Posterior vena cava (tissue), 2 donors: ENCODE data around the gene CDH23. TPM values are rescaled to one million over a fixed set of nuclear protein-coding genes. Genes with fewer than 3 reads are reported as not detected.

Experiments used
- DNase-seq: peaks from one replicate; pipeline ENCODE4 v3.0.0-alpha.2; 2020; ENCODE audit warnings: low spot score
- intact Hi-C, 2 donors: fragments of 100-400 bp; cut with DNase I; formaldehyde crosslinking; loops; one replicate each; pipeline versions ENCODE4 v1.14.1 to v1.14.2; 2022 to 2023
- total RNA-seq, 2 donors: library from RNA; stranded (reverse); fragmentation: NEBNext Ultra II Directional; extraction: Animal tissue kit (Norgen Biotek cat#: 25700); gene quantifications; one replicate each; pipeline ENCODE4 v1.2.1, GENCODE V29; 2021
- donor health status: DM: yes; HTN: yes; CAD: no.
- donor health status: DM: yes; HTN: yes; CAD: no.

Gene CDH23
- total RNA-seq, 2 donors from 2014 or later: 24.5 to 43.0 TPM

DNA sequence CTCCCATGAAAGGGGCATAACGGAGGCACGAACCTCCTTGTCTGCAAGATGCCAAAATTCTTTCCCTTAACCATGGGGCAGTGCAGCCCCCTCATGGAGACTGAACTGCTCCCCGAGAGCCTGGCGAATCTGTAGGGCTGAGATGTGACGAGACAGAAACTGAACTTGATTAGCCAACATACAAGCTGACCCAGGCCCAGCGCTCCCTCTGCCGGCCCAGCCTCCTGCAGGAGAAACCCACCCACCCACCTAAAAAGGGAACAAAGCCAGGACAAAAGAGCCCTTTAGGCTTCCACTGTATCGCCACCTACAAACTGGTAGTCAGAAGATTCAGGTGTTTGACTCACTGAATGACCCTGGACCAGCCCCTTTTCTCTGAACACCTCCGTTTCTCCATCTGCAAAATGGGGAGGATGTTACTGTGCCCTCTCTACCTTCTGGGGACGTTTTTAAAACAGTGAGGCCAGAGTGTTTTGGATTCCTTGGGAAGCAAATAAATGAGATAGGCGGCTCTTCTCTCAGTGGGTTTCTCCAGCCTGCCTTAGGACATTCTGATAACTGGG lies 264.4 kb downstream of the CDH23 start:
- intact Hi-C loops: no loop called here
- DNase-seq: no peak

DNA sequence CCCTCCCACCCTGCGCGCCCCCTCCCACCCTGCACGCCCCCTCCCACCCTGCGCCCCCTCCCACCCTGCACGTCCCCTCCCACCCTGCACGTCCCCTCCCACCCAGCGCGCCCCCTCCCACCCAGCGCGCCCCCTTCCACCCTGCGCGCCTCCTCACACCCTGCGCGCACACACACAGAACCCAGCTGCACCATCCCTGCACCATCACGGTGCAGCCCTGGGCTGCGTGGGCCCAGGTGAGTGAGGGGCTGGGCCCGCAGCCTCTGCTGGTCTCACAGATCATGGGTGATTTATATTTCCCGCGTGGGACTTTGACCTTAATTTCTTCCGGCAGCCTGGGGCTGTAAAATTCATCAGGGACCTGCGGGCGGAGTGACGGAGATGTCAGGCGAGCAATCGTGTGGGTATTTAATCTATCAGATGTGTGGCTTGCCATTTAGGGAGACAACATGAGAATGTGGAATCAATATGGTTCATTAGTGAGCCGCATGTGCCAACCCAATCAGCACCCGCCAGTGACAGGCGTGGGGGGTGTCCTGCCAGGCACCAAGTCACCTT lies 265.1 kb downstream of the CDH23 start:
- no peak for DNase-seq
- intact Hi-C loops: no loop called here

DNA sequence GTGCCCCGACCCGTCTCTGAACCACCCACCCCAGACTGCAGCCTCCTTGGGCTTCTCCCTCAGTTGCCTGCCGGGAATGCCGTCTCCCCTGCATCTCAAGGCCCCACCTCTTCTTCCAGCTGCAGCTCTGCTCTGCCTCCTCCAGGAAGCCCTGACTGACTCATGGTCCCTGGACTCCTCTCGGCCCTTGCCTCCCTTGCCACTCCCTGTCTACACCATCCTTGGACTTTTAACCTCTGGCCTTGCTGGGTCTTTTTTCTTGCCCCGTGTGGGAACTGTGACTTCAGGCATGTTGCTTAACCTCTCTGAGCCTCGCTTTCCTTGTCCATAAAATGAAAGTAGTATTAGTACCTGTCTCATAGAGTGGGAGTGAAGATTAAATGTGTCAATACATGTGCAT lies 266.6 kb downstream of the CDH23 start:
- no peak for DNase-seq
- intact Hi-C loops: no loop called here

DNA sequence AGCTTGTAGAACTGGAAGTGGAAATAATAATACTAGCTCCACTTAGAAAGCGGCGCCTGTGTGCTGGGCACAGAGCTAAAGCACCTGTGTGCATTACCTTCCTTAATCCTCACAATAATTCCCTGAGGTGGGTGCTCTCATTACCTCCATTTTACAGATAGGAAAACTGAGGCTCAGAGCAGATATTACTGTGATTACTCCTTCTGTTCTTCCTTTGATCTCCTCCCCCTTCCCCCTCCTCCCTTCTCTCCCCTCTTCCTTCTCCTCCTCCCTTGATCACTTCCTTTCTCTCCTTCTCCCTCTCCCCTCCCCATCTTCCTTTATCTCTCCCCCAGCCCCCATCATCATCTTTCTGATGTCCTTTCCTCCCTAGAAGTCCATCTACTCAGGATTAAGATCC lies 267.9 kb downstream of the CDH23 start:
- intact Hi-C loops: no loop called here
- no peak for DNase-seq

DNA sequence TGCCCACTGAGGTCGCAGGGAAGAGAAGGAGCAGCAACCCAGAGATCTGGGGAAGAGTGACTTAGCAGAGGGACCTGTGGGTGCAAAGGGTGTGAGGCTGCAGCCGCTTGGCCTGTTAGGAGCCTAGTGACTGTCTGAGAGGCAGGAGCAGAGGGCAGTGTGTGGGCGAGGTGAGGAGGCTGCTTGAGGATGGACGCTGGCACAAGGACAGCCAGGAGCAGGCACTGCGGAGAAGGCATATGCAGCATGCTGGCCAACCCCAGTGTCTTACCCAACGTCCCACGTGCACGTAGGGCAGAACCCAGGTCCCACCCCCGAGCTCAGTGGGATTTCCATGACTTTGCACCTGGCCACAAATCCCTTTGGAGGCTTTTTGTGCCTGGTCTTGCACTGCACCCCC lies 268.7 kb downstream of the CDH23 start:
- no peak for DNase-seq

DNA sequence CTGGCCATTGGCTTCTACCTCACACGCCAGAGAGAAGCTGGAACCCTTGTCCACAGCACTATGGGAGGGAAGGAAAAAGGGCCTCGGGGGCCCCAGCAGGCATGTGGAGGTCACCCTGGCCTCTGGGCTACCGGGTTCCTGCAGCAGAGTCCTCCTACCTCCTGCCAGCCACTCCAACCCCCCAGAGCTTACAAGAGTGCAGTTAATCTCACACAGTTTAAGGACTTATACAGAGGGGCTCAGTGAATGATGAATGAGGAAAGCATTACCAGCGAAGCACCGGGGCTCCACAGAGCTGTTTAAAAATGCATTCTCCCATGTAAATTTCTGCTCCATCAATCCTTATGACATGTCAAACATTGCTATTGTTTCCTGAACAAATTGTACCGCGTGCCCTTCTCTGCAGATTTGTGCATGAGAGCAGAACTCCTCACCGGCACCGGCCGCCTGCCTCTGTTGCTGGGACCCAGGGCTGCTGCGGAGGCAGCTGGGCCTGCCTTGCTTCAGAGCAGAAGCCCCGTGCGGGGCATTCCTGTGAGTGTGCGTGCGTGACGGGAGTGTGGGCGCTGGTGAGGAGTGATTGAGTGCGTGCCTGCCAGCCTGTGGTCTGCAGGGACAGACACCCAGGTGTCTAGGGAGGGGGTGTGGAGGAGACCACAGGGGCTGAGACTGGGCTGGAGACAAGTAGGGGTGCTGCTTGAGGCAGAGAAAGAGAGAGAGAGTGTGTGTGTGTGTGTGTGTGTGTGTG lies 270.1 kb downstream of the CDH23 start:
- no peak for DNase-seq
- intact Hi-C loops: no loop called here

More for the DNA sequence above, 268.7 kb downstream of the CDH23 start:
- intact Hi-C loops: no loop called here

DNA sequence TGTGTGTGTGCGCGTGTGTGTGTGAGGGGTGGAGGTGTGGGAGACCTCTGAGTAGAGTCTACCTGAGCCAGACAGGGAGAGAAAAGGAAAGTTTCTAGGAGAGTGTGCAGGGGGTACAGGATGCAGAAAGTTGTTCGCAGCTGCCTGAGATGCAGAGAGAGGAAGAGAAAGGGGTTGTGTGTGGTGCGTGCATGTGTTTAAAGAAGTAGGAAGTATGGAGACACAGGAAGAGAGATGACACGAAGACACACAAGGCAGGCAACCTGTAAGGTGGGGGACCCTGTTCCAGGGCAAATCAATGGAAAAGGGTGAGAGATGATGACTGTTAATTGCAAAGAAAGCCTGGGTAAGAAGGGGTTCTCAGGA lies 270.6 kb downstream of the CDH23 start:
- no peak for DNase-seq
- intact Hi-C loops: no loop called here

DNA sequence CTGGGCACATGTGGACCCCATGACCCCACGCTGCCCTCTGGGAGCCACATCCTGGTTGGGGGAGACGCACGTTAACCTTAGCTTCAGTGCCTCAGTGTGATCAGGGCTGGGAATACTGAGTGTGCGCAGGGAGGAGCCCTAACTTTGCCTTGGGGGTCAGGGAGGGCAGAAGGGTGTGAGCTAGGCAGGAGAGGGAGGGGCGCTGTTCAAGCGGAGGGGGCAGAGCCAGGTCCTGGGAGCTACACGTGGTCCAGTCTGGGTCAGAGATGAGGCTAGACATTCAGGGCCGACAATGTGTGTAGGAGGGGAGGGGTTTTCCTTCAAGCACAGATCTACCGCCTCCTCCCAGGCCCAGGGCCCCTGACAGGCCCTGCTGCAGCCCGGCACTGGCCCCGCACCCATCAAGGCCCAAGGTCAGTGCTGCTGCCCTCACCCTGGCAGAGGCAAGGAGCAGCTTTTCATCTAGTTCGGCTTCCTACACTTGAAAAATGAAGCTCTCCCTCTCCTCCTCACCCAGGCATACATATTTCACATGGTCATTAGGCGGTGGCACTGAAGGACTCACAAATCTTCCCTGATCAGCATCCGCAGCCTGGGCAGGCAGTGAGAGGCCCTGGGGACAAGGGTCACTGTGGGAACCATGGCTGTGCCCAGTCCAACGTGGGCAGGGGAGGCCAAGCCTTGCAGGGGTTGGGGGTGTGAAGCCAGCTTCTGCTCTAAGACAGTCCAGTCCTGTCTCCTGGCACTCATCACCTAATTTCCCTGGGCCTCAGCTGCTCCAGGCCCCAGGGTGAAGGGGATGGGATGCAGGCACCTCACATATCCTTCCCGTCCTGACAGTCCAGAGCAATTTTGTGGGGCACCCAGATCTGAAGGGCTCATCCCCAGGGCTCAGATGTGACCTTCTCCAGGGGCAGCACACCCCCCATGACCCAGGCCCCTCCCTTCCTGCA lies 275.6 kb downstream of the CDH23 start:
- no peak for DNase-seq
- intact Hi-C loops: no loop called here

DNA sequence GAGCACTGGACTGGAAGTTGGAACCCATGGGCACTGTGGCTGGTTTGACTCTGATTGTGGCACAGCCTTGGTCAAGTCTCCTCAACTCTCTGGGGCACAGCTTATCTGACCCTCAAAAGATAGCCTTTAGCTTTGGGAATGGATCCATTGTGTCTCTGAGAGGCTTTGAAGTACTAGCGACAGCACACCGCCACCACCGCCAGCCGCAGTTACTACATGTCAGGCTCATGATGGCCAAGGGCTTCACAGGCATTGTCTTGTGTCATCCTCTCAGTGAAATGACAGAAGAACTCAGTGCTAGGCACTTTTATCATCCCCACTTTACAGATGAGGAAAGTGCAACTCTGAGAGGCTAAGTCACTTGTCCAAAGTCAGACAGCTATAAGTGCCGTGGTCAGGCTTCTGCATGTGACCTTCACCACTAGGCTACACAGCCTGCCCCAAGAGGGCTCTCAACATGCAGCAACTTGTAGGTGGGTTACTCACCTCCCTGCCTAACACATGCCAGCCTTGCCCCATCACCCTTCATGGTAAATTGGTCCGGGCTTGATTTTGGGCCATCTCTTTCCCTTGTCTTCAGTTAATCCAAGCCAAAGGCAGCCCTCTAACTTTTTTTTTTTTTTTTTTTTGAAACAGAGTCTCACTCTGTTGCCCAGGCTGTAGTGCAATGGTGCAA lies 278.7 kb downstream of the CDH23 start:
- DNase-seq: no peak
- intact Hi-C loops: no loop called here

DNA sequence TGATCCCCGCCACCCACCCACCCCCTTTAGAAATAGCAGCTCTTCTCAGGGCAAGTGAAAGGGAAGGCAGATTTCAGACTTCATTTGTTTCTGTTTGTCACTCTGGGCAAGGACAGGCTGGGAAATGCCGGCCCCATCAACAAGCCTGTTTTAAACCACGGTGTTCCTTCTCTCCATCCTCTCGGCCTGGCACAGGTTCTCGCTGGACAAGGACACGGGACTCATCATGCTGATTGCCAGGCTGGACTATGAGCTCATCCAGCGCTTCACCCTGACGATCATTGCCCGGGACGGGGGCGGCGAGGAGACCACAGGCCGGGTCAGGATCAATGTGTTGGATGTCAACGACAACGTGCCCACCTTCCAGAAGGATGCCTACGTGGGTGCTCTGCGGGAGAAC lies 280.5 kb downstream of the CDH23 start:
- intact Hi-C loops: no loop called here
- DNase-seq: no peak

DNA sequence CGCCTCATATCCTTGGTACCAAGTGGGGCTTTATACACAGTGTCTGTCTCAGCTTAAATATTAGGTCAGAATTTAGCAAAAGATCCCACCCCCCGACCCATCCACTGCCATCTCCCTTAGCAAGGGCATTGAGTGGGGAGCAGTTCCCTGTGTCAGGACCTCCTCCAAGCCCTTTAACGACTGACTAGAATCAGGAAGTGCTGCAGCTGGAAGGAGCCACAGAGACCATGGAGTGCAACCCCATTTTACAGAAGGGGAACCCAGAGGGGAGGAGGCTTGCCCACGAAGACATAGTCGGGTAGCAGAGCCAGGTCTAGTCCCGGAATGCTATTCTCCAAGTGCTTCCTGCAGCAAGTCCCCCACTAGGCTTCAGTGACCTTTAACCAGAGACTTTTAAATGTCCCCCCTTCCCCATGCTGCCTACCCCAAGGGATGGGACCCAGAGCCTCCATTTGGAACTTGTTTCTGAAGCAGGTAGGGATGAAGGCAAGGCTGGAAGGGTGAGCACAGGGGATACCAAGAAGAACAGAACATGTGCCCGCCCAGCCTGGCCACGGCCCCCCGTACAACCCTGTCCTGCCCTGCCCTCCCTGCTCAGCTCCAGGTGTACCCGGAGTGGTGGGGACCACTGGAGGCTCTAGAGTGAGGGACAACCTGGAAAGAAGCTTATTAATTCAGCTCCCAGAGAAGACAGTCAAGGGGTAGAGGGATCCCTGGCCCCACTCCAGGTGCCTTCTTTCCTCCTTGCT lies 281.5 kb downstream of the CDH23 start:
- intact Hi-C loops: no loop called here

DNA sequence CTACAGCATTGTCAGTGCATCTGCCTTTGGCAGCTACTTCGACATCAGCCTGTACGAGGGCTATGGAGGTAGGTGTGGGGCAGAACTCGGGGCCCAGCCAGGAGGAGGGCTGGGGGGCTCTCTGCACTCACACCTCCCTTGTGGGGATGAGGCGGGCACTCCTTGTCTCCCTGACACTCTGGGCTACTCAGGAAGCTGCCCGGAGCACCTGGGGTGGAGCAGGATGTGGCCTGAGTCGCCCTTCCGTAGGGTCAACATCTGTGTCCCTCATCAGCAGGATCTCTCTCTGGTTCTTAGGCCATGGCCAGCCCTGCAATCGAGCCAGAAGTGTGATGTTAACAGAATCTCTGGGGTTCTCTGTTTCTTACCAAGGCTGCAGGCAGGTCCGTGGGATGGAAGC lies 282.7 kb downstream of the CDH23 start:
- DNase-seq: no peak
- intact Hi-C loops: no loop called here

More for the DNA sequence above, 281.5 kb downstream of the CDH23 start:
- DNase-seq: no peak

DNA sequence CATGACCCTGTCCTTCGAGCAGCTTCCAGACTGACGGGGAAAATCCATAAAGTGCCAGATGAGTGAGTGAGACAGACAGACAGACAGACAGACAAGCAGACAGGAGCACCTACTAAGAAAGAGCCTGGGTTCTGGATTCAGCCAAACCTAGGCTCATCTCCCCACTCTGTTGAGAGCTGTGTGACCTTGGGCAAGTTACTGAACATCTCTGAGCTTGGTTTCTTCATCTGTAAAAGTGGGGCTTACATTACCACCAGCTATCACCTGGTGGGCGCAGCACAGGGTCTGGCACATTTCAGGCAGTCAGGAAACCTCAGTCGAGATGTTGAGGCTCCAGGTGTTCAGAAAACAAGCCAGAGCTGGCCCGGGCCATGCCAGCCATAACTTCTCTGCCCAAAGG lies 285.3 kb downstream of the CDH23 start:
- DNase-seq: no peak
- intact Hi-C loops: loop anchor here in 1 of 2 donors (10.0 kb wide), 1 partner anchor 1303 kb away; no protein-coding TSS in a partner anchor

DNA sequence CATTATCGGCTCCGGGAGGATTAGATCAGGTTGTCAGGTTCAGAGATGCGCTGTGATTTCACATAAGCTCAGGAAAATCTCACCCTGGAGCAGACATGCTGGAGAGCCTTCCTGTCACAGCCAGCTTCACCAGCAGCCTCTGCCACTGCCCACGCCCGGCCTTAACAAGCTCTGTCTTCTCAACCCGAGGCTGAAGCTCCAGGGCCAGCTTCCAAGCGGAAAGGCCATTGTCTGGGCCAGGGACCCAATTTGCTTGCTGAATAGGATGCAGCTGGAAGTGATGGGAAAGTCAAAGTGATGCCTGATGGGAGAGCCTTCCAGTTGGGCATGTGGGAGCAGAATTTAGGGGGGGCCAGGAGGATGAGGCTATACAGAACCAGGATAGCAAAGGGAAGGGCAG lies 286.6 kb downstream of the CDH23 start:
- intact Hi-C loops: loop anchor here in 1 of 2 donors (10.0 kb wide), 1 partner anchor 1302 kb away; no protein-coding TSS in a partner anchor
- DNase-seq: no peak

DNA sequence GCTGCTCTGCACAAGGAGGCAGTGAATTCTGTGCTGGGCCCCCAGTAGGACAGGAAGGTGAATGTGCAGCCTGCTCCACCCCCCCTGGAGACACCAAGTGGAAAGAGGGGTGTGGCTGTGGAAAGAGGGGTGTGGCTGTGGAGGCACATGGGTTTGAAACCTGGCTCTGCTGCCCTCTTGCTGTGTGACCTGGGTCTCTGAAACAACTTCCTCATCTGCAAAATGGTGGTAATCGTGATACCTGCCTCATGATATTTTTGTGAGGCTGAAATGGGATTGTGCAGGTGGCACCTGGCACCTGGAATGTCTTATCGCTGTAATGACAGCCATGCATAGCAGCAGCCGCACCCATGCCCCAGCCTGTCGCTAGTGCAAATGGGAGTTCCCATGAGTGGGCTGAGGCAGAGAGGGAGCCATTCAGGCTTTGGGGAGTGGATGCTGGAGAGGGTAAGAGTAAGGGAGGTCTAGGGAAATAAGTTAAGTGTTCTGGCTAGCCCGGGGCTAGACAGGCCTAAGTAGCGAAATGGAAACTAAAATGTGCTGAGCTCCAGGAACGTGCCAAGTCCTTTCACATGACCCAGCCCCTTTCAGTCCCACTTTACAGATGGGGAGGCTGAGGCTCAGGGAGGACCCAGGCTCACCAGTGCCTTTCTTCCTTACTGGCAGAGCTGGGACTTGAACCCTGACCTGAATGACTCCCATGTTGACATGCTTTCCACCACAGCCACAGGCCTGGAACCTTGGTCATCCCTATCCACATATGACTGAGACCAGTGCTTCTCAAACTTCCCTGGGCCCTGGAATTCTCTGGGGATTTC lies 287.8 kb downstream of the CDH23 start:
- no peak for DNase-seq
- intact Hi-C loops: loop anchor here in 1 of 2 donors (1.0 to 10.0 kb wide), 2 partner anchors 50 to 1300 kb away; no protein-coding TSS in a partner anchor

DNA sequence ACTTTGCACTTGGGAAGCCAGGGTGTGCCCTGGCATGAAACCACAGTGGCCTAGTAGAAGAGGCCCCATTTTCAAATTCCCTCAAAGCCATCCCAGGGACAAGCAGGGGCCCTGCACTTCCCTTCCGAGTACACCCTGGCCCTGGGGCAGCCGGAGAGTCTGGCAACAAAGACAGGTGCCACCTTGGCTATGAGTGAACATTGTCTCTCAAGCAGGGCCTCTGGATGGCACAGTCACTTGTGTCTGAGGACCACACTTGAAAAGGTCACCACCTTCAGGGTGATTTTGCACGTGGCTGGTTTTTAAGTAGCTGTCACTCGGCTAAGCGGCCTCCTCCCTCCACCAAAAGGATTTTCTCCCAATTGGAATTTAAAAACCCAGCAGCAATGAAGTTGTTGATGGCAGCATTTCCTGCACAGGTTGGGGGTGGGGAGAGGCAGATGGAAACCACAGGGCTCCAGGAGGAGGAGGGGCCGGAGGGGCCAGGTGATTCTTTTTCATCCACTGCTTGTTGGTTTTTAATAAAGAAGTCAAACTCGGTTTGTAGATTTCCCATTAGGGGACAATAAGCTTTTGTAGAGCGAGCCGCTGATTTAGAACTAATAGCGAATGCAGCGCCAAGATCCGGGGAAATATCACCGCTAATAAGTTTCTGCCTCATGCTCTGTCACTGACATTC lies 289.0 kb downstream of the CDH23 start:
- intact Hi-C loops: loop anchor here in 1 of 2 donors (1.0 to 10.0 kb wide), 2 partner anchors 49 to 1299 kb away; no protein-coding TSS in a partner anchor
- no peak for DNase-seq

DNA sequence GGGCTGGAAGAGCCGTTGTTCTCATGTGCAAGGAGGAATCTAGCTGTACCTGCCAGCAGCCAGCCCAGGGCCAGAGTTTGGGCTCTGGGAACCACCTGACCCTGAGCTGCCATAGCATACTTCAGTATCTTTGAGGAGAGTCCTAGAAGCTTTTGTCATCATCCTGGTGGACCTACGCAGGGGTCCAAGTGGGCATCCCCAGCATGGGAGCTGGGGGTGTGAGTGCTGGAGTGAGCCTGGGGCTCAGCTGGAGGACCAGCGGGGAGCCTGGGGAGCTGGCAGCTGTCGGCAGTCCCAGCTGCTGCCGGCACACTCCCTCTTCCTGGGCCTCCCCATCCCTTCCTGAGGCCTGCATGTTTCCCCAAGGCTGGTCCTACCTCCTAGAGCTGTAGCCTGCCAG lies 290.4 kb downstream of the CDH23 start:
- intact Hi-C loops: loop anchor here in 1 of 2 donors (10.0 kb wide), 1 partner anchor 1298 kb away; no protein-coding TSS in a partner anchor
- no peak for DNase-seq
